ENCODE measurements around the gene ZNF687. TPM values are rescaled to one million over a fixed set of nuclear protein-coding genes. Genes with fewer than 3 reads are reported as not detected.
"Not testable (repeated sequence)": the region's sequence is repeated elsewhere in the genome, so short reads cannot be mapped to it uniquely, and the experiment has no call there.

Gene ZNF687
- 12.8 TPM for total RNA-seq
- long read RNA-seq, partial matches to known transcripts: 8 of 11 reads
- long read RNA-seq, other reads (novel, unspliced or antisense): 2 of 11 reads

DNA sequence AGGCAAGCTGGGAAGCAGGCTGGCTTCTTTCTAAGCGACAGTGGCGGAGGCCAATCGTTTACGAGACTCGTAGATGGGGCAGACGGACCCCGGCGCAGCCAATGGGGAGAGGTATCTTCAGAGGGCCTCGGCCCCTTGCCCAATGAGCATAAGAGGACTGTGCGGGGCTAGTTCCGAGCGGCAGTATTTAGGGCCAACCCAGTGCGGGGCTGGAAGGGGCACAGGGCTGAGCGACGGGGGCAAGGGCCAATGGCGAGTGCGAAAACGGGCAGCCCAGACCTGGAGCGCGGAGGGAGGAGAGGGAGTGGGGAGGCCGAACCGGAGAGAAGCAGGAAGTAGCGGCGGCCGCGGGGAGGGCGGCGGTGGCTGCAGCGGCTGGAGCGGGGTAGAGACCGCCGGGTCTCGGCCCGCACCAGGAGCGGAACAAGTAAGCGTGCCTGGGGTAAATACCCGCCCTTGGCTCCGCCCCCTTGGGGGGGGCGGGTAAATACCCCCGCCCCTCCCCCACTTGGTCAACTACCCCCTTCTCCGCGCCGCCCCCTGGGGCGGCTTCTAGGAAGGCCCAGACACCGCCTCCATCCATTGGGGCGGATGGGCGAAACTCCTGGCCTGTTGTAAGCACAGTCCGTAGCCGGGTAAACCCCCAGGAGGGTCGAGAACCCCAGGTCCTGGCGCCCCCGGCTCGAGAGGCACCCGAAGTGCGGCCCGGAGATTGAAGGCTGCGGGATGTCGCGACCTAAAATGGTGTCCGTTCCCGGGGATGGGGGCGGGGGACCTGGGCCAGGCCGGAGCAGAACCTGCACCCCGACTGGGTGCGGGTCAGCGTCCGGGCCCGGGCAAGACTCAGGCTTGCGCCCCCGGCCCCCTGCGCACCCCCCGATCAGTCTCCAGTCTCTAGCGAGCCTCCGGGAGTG lies at the start of gene ZNF687:
ZNF687 (plus strand) TSS at position 331 of the 914 bp plus-strand sequence. CDS start 3,993 bp downstream, outside the sequence.
- intact Hi-C loops (cut with DNase I): loop anchor here (1.0 to 2.0 kb wide), 3 partner anchors 27 to 117 kb away; partner anchors contain the start of genes PI4KB, PSMB4 and PSMD4
- peak; percentile 100 for DNase-seq (ENCODE audit: low spot score)

GRCh38 chr1:151235235-151235634 lies 46.9 kb upstream of the ZNF687 start:
- no peak for DNase-seq (ENCODE audit: low spot score)
- intact Hi-C loops (cut with DNase I): no loop called here

- no peak for DNase-seq (ENCODE audit: low spot score)
- intact Hi-C loops (cut with DNase I): no loop called here
Observed at GRCh38 chr1:151237678-151238466, 44.2 kb upstream of the ZNF687 start.

DNA sequence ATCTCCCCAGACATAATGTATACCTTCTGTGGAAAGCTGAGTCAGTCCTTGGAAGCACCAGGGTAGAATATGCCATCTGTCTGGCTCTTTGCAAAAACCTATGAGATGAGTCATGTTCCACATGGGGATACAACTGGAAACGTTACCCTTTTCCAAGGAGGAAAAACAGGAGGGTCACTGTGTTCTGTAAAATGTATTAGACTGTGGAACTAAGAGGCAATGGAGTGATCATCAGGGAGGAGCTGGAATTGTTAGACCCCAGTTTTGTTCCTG lies 43.7 kb upstream of the ZNF687 start:
- intact Hi-C loops (cut with DNase I): no loop called here
- DNase-seq (ENCODE audit: low spot score): no peak

DNA sequence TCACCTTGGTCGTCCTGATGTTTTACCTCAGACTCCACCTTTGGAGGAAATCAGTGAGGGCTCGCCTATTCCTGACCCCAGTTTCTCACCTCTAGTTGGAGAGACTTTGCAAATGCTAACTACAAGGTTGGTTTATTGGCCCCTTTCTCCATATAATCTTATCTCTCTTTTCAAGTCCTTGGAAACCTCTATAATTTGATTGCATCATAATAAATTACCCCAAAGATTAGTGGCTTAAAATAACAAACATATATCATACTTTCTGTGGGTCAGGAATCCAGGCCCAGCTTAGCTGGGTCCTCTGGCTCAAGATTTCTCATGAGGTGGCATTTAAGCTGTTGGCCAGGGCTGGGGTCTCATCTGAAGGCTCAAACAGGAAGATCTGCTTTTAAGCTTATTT lies 39.7 kb upstream of the ZNF687 start:
- intact Hi-C loops (cut with DNase I): no loop called here
- DNase-seq (ENCODE audit: low spot score): no peak

GRCh38 chr1:151243683-151244216 lies 38.3 kb upstream of the ZNF687 start:
- no peak for DNase-seq (ENCODE audit: low spot score)
- intact Hi-C loops (cut with DNase I): no loop called here

DNA sequence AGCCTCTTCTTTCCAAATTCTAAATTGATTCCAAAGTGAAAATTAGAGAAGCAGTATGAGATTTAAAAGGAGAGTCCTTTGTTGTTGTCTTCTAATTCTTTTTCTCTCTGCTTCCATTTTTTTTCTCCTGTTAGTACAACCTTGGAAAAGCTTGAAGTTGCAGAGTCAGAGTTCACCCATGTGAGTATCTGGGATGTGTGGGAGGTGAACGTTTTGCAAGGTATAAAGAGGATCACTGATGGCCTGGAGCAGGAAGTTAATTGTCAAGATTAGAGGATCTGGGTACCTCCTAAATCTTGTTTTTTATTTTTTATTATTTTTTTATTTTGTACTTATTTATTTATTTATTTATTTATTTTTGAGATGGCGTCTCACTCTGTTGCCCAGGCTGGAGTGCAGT lies 35.3 kb upstream of the ZNF687 start:
- intact Hi-C loops (cut with DNase I): no loop called here
- DNase-seq (ENCODE audit: low spot score): no peak

DNA sequence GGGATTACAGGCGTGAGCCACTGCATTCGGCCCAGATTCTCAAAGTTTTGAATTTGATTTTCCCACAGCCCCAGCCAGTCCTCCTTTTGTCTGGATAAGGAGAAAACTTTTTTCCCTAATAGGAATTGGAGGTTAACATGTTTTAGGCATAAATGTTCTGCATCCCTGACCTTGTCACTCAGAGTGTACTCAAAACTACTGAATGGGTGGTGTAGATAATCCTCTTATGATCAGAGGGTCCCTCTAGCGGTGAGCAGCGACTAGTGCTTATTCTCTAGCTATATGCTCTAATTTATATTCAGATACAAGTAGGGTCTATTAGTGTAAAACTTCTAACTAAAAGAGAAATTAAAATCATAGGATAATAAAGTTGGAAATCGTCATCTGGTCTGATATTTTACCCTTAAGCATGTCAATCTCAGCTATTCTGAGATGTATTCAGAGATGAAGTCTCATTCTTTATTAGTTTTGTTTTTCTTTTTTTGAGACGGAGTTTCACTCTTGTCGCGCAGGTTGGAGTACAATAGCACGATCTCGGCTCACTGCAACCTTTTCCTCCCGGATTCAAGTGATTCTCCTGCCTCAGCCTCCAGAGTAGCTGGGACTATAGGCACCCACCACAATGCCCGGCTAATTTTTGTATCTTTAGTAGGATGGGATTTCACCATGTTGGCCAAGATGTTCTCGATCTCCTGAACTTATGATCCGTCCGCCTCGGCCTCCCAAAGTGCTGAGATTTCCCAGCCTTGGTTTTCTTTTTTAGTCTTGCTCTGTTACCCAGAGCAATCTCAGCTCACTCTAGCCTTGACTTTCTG lies 30.2 kb upstream of the ZNF687 start:
- intact Hi-C loops (cut with DNase I): loop anchor here (1.0 kb wide), 1 partner anchor 57 kb away; no protein-coding TSS in a partner anchor
- no peak for DNase-seq (ENCODE audit: low spot score)

DNA sequence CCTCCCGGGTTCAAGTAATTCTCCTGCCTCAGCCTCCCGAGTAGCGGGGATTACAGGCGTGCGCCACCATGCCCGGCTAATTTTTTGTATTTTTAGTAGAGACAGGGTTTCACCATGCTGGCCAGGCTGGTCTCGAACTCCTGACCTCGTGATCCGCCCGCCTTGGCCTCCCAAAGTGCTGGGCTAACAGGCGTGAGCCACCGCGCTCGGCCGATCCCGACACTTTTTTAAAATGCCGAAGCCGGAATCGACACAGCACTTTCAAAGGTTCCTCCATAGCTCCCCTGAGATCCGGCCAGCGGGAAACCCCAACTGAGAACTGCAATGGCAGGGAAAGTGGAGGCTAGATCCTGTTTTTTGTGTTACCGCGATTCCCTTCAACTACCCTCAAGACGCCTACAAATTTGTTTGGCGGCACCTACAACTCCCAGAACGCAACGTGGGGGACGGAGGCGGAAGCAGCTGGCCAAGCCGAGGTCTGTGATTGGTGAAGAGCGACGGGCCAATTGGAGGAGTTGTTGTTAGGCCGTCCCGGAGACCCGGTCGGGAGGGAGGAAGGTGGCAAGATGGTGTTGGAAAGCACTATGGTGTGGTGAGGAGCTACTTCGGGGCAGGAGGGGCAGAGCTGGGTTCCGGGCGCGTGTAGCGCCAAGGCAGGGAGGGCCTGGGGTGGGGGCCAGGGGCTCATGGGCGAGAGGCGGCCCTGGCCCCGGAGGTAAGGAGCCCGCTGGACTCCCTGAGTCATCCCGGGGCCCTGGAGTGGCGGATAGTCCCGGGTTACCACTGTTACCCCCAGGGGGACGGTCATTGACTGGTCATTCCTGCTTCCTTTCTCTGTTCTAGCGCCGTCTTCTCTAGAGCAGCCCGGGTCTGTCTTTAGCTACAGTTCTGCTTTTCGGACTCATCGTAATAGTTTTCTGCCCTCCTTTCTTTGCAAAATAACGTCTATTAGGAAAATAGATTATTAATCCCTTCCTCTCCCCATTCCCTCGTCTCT lies 27.6 kb upstream of the ZNF687 start, which contains the start of gene PSMD4:
PSMD4 (plus strand) TSS at position 518 of the 997 bp plus-strand sequence; CDS start at position 567, 49 bp downstream.
- intact Hi-C loops (cut with DNase I): loop anchor here (2.0 kb wide), 2 partner anchors 28 to 56 kb away; partner anchors contain the start of genes PIP5K1A and ZNF687
- DNase-seq (ENCODE audit: low spot score): peak; percentile 97

DNA sequence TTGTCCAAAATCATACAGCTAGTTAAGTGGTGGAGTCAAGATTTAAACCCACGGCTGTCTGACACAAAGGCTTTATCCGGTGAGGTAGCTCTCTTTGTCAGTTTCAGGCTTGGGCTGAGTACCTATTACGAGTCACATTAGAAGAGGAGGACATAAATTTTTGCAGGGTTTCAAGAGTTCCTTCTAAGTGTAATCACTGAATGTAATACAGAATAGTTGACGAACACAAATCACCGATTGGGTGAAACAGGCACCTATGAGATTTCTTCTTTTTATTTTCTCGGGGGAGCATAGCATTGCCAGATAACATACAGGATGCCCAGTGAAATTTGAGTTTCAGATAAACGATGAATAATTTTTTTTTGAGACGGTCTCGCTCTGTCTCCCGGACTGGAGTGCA lies 26.7 kb upstream of the ZNF687 start:
- no peak for DNase-seq (ENCODE audit: low spot score)
- intact Hi-C loops (cut with DNase I): loop anchor here (2.0 kb wide), 2 partner anchors 27 to 57 kb away; partner anchors contain the start of genes PIP5K1A and ZNF687

- intact Hi-C loops (cut with DNase I): no loop called here
- DNase-seq (ENCODE audit: low spot score): no peak
Observed at GRCh38 chr1:151259351-151259750, 22.7 kb upstream of the ZNF687 start.

GRCh38 chr1:151265446-151266236 lies 16.5 kb upstream of the ZNF687 start:
- intact Hi-C loops (cut with DNase I): no loop called here
- no peak for DNase-seq (ENCODE audit: low spot score)

DNA sequence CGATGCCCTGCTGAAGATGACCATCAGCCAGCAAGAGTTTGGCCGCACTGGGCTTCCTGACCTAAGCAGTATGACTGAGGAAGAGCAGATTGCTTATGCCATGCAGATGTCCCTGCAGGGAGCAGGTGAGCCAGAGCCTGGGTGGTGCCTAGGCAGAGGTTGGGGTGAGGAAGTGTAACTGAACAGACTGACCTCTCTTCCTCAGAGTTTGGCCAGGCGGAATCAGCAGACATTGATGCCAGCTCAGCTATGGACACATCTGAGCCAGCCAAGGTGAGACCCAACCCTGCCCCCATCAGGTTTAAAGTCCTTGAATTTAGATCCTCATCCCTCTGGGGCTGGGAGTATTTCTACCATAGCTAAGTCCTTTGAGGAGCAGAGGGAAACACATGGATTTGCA lies 15.8 kb upstream of the ZNF687 start:
- intact Hi-C loops (cut with DNase I): no loop called here
- no peak for DNase-seq (ENCODE audit: low spot score)

DNA sequence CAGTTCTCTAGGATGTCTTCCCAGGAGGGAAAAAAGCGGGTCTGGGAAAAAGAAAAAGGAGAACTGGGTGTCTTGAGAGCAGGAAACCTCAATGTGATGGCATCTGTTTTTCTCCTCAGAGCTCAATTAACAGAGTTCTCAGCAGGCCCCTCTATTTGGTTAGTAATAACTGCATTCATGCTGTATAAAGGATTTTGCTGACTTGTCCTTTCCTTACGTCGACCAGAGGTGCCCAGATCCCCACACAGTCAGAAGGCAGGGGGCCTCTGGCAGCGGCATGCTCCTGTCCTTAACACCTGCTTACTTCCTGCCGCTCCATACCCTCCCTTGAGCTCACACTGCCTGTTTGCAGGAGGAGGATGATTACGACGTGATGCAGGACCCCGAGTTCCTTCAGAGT lies 15.3 kb upstream of the ZNF687 start:
- no peak for DNase-seq (ENCODE audit: low spot score)
- intact Hi-C loops (cut with DNase I): no loop called here

GRCh38 chr1:151267760-151268159 lies 14.3 kb upstream of the ZNF687 start:
- intact Hi-C loops (cut with DNase I): no loop called here
- DNase-seq (ENCODE audit: low spot score): no peak

DNA sequence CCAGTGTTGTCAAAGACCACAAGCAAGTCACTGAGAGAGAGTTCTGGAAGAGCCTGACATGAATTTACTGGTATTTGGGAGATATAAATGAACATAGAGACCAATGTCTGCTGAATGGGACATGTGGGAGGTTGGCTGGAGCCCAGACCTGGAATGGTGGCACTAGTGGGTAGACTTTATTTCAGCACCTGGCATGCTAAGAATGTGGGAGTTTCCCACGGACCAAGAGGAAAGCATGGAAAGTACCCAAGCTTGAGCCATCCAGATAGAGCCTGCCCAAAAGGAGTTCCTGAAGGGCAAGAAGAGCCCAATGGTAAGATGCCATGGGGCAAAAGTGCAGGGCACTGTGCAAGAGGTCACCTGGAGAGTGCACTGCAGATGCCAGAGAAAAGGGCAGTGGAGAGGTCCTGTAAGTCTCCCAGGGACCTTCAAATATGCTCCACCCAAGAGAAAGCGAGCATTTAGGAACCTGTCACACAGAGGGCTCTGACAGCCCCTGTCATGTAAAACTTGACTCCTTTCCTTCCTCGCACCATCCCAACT lies 8.1 kb upstream of the ZNF687 start:
- DNase-seq (ENCODE audit: low spot score): no peak
- intact Hi-C loops (cut with DNase I): no loop called here

DNA sequence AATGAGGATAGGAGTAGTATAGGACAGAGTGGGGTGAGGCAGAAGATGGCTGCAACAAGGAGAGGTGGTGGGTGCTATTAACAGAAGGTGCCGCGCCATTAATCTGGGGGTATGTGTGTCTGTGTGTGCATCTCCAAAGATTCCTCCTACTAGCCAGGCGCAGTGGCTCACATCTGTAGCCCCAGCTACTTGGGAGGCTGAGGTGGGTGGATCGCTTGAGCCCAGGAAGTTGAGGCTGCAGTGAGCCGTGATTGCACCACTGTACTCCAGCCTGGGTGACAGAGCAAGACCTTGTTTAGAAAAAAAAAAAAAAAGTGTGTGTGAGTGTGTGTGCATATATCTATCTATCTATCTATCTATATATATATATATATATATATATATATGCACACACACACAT lies 6.8 kb upstream of the ZNF687 start:
- intact Hi-C loops (cut with DNase I); DNase-seq (ENCODE audit: low spot score): not testable (repeated sequence)

Measured in cardiac septum (tissue), 1 donor.